WERI-Rb-1 (cell line): Measurements from ENCODE around the gene CLEC16A.

Experiments
- DNase-seq: peaks from one replicate; pipeline ENCODE4 v3.0.0-alpha.2; 2020
- H3K27ac ChIP-seq: fragments of 250-450 bp; sonication (Bioruptor Pico); 2 replicates; pipeline ENCODE4 v1.5.1; 2020; ENCODE audit warnings: mild to moderate bottlenecking, moderate library complexity
- H3K27me3 ChIP-seq: fragments of 250-450 bp; sonication (Bioruptor Pico); 2 replicates; pipeline ENCODE4 v1.5.1; 2021; ENCODE audit warnings: mild to moderate bottlenecking, low read depth, moderate library complexity; ENCODE audit not compliant: insufficient read depth, severe bottlenecking
- H3K36me3 ChIP-seq: fragments of 250-450 bp; sonication (Bioruptor Pico); 2 replicates; pipeline ENCODE4 v1.5.1; 2020; ENCODE audit warnings: mild to moderate bottlenecking, moderate library complexity
- H3K4me3 ChIP-seq: 2 replicates; pipeline ENCODE4 v1.5.1; 2011; ENCODE audit warnings: low read depth, mild to moderate bottlenecking, control low read depth, low read length
- H3K9me3 ChIP-seq: fragments of 250-450 bp; sonication (Bioruptor Pico); 2 replicates; pipeline ENCODE4 v1.5.1; 2021; ENCODE audit warnings: mild to moderate bottlenecking, moderate library complexity; ENCODE audit not compliant: severe bottlenecking
- CTCF ChIP-seq: IDR thresholded peaks from 2 replicates; pipeline ENCODE4 v1.5.1; 2011; ENCODE audit warnings: low read depth, mild to moderate bottlenecking, control low read depth, inconsistent platforms, low read length

The CLEC16A gene

GRCh38 chr16:11161439-11161838 is 217.1 kb downstream of the CLEC16A start:
- Histone ChIP-seq H3K27me3 (no peaks in the 10 kb centered on the region), H3K9me3 (no peaks in the 10 kb centered on the region), H3K36me3 (no peaks in the 10 kb centered on the region), H3K27ac (peak overlapping the region; percentile 93), H3K4me3 (no peak overlapping the region)
- no peak for TF ChIP-seq CTCF
- no peak for DNase-seq

- no peaks in the 10 kb centered on the region for H3K9me3 ChIP-seq
- peak overlapping the region; percentile 93 for H3K27ac ChIP-seq
- no peaks in the 10 kb centered on the region for H3K27me3 ChIP-seq
- H3K4me3 ChIP-seq, result no peak overlapping the region
- peaks cover 1% of the 10 kb centered on the region for H3K36me3 ChIP-seq
- DNase-seq, result no peak
- no peak for TF ChIP-seq CTCF
These were observed 217.6 kb downstream of the CLEC16A start for GRCh38 chr16:11161974-11162373.

GRCh38 chr16:11162586-11163268 is 218.4 kb downstream of the CLEC16A start:
- Histone ChIP-seq H3K4me3 (no peak overlapping the region), H3K27ac (peak overlapping the region; percentile 93)
- TF ChIP-seq CTCF, result no peak

GRCh38 chr16:11163761-11164261 is 219.4 kb downstream of the CLEC16A start:
- H3K27me3 ChIP-seq, result no peaks in the 10 kb centered on the region
- H3K9me3 ChIP-seq, result no peaks in the 10 kb centered on the region
- peak overlapping the region; percentile 28 for H3K4me3 ChIP-seq
- TF ChIP-seq CTCF, result no peak
- peak; percentile 77 for DNase-seq
- peaks cover 9% of the 10 kb centered on the region for H3K36me3 ChIP-seq
- H3K27ac ChIP-seq, result peak overlapping the region; percentile 93

More at GRCh38 chr16:11162586-11163268, 218.4 kb downstream of the CLEC16A start:
- H3K36me3 ChIP-seq, result peaks cover 9% of the 10 kb centered on the region
- no peak for DNase-seq
- H3K9me3 ChIP-seq, result no peaks in the 10 kb centered on the region
- H3K27me3 ChIP-seq, result no peaks in the 10 kb centered on the region

GRCh38 chr16:11164482-11165270 is 220.3 kb downstream of the CLEC16A start:
- no peak for DNase-seq
- H3K36me3 ChIP-seq, result peaks cover 15% of the 10 kb centered on the region
- no peak for TF ChIP-seq CTCF
- peak overlapping the region; percentile 93 for H3K27ac ChIP-seq
- H3K4me3 ChIP-seq, result no peak overlapping the region
- no peaks in the 10 kb centered on the region for H3K9me3 ChIP-seq
- H3K27me3 ChIP-seq, result no peaks in the 10 kb centered on the region
